DOHH2 (cell line): ENCODE results near the gene FAAP100.

Source experiments
- H3F3A ChIP-seq: fragments of 200-600 bp; sonication (generic), shearing (Covaris generic); 2 replicates; pipeline ENCODE4 v1.6.0; 2016; ENCODE audit warnings: antibody characterized with exemption, mild to moderate bottlenecking; ENCODE audit not compliant: control insufficient read depth, insufficient read depth
- H3K27ac ChIP-seq: fragments of 200-600 bp; sonication (generic); 2 replicates; pipeline ENCODE4 v1.5.1; 2014; ENCODE audit warnings: low read depth, mild to moderate bottlenecking, low read length, moderate library complexity
- H3K27me3 ChIP-seq: fragments of 200-600 bp; sonication (generic); 2 replicates; pipeline ENCODE4 v1.6.1; 2014; ENCODE audit warnings: mild to moderate bottlenecking, low read length, mixed read lengths; ENCODE audit not compliant: control insufficient read depth
- H3K36me3 ChIP-seq: fragments of 200-600 bp; sonication (generic); 2 replicates; pipeline ENCODE4 v1.6.1; 2014; ENCODE audit warnings: mild to moderate bottlenecking, low read length, moderate library complexity, mixed read lengths; ENCODE audit not compliant: control insufficient read depth
- H3K4me1 ChIP-seq: fragments of 200-600 bp; sonication (generic); 2 replicates; pipeline ENCODE4 v1.6.1; 2014; ENCODE audit warnings: mild to moderate bottlenecking, low read length, mixed read lengths; ENCODE audit not compliant: control insufficient read depth
- H3K4me2 ChIP-seq: fragments of 200-600 bp; sonication (generic); 2 replicates; pipeline ENCODE4 v1.6.0; 2014; ENCODE audit warnings: mild to moderate bottlenecking, low read length, moderate library complexity
- H3K4me3 ChIP-seq: fragments of 200-600 bp; sonication (generic); 2 replicates; pipeline ENCODE4 v1.5.1; 2014; ENCODE audit warnings: mild to moderate bottlenecking, low read length, mixed read lengths
- H3K79me2 ChIP-seq: fragments of 200-600 bp; sonication (generic); 2 replicates; pipeline ENCODE4 v1.6.1; 2014; ENCODE audit warnings: mild to moderate bottlenecking, low read length, mixed read lengths; ENCODE audit not compliant: control insufficient read depth
- H3K9me2 ChIP-seq: fragments of 200-600 bp; sonication (generic); replicated peaks from 2 replicates; pipeline ENCODE4 v1.6.1; 2014; ENCODE audit warnings: mild to moderate bottlenecking, low read length, mixed read lengths; ENCODE audit not compliant: control insufficient read depth
- H3K9me3 ChIP-seq: fragments of 200-600 bp; sonication (generic); 2 replicates; pipeline ENCODE4 v1.6.1; 2014; ENCODE audit warnings: antibody characterized with exemption, low read length, mixed read lengths; ENCODE audit not compliant: control insufficient read depth, insufficient read depth
- H4K20me1 ChIP-seq: fragments of 200-600 bp; sonication (generic); 2 replicates; pipeline ENCODE4 v1.6.0; 2014; ENCODE audit warnings: low read depth, mild to moderate bottlenecking, antibody characterized with exemption, low read length, moderate library complexity; ENCODE audit not compliant: control insufficient read depth, insufficient read depth
- EZH2phosphoT487 ChIP-seq: fragments of 200-600 bp; sonication (generic); IDR thresholded peaks from 2 replicates; pipeline ENCODE4 v1.6.1; 2017; ENCODE audit warnings: borderline replicate concordance, mild to moderate bottlenecking, antibody characterized with exemption, low read length, moderate library complexity, mixed read lengths
- TF ChIP-seq, protein P1 (sequence below): fragments of 200-600 bp; sonication (generic); IDR thresholded peaks from one replicate; pipeline ENCODE4 v1.5.1; 2014; ENCODE audit warnings: antibody characterized with exemption, mild to moderate bottlenecking, low read depth, low read length; ENCODE audit not compliant: poor library complexity, severe bottlenecking

FAAP100 gene

DNA sequence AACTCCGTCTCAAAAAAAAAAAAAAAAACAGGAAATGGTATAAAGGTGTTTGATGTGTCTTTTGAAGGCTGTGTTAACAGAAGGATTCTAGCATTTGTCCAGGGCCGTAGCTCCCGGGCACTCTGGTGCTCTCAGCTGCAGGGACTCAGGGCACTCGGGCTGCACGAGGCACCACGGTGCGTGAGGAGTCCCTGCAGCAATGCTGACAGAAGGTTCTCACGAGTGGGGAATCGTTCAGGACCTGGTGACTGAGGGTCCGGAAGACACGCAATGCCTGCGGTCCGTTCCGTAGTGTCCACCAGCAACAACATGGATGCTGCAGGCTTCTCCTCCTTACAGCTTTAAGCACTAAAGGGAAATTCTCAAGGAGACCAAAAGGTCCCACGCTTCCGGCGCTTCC lies 12.6 kb upstream of the FAAP100 start:
- Histone ChIP-seq H3K9me3 (no peaks in the 10 kb centered on the region), H3K4me2 (no peak overlapping the region), H3F3A (peaks cover 5% of the 10 kb centered on the region), H3K36me3 (peaks cover 77% of the 10 kb centered on the region), H4K20me1 (no peaks in the 10 kb centered on the region), H3K4me1 (peaks cover 12% of the 10 kb centered on the region), H3K27ac (no peak overlapping the region), H3K9me2 (no peaks in the 10 kb centered on the region), H3K27me3 (no peaks in the 10 kb centered on the region), H3K79me2 (no peaks in the 10 kb centered on the region), H3K4me3 (no peak overlapping the region)
- no peak for TF ChIP-seq EZH2phosphoT487
- TF ChIP-seq, protein P1, sequence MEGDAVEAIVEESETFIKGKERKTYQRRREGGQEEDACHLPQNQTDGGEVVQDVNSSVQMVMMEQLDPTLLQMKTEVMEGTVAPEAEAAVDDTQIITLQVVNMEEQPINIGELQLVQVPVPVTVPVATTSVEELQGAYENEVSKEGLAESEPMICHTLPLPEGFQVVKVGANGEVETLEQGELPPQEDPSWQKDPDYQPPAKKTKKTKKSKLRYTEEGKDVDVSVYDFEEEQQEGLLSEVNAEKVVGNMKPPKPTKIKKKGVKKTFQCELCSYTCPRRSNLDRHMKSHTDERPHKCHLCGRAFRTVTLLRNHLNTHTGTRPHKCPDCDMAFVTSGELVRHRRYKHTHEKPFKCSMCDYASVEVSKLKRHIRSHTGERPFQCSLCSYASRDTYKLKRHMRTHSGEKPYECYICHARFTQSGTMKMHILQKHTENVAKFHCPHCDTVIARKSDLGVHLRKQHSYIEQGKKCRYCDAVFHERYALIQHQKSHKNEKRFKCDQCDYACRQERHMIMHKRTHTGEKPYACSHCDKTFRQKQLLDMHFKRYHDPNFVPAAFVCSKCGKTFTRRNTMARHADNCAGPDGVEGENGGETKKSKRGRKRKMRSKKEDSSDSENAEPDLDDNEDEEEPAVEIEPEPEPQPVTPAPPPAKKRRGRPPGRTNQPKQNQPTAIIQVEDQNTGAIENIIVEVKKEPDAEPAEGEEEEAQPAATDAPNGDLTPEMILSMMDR, result no peak

GRCh38 chr17:81563861-81564586 lies 11.9 kb upstream of the FAAP100 start:
- H4K20me1 ChIP-seq, result no peaks in the 10 kb centered on the region
- TF ChIP-seq, protein P1, result no peak
- TF ChIP-seq EZH2phosphoT487, result no peak
- no peaks in the 10 kb centered on the region for H3K9me3 ChIP-seq
- H3K9me2 ChIP-seq, result no peaks in the 10 kb centered on the region
- no peak overlapping the region for H3K4me3 ChIP-seq
- H3F3A ChIP-seq, result peaks cover 5% of the 10 kb centered on the region
- no peaks in the 10 kb centered on the region for H3K79me2 ChIP-seq
- H3K27me3 ChIP-seq, result no peaks in the 10 kb centered on the region
- peaks cover 74% of the 10 kb centered on the region for H3K36me3 ChIP-seq
- H3K4me1 ChIP-seq, result peaks cover 12% of the 10 kb centered on the region
- H3K27ac ChIP-seq, result no peak overlapping the region
- H3K4me2 ChIP-seq, result no peak overlapping the region

DNA sequence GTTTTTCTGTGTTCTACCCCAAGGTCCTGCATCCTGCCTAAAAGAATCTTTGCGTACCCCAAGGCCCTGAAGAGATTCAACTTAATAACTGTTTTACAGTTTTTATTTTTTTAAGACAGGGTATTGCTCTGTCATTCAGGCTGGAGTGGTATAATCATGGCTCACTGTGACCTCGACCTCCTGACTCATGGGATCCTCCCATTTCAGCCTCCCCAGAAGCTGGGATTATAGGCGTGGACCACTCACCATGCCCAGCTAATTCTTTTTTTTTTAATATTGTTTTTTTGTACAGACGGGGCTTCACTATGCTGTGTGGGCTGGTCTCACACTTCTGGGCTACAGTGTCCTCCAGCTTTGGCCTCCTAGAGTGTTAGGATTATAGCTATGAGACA lies 9.3 kb upstream of the FAAP100 start:
- no peaks in the 10 kb centered on the region for H3K27me3 ChIP-seq
- H3K4me1 ChIP-seq, result peaks cover 12% of the 10 kb centered on the region
- peak overlapping the region; percentile 26; the same call in 1 of the 2 replicates for H3K27ac ChIP-seq
- H3K9me3 ChIP-seq, result no peaks in the 10 kb centered on the region
- no peaks in the 10 kb centered on the region for H4K20me1 ChIP-seq
- no peaks in the 10 kb centered on the region for H3K9me2 ChIP-seq
- H3K79me2 ChIP-seq, result no peaks in the 10 kb centered on the region
- peaks cover 72% of the 10 kb centered on the region for H3K36me3 ChIP-seq
- H3K4me3 ChIP-seq, result no peak overlapping the region
- 0 out of 2 replicates have a peak overlapping the region, but pooled peaks have one; percentile 7 for H3K4me2 ChIP-seq
- peaks cover 5% of the 10 kb centered on the region for H3F3A ChIP-seq
- TF ChIP-seq EZH2phosphoT487, result no peak
- TF ChIP-seq, protein P1, result no peak
